ENCODE data around the gene NEMP2. TPM values are rescaled to one million over a fixed set of nuclear protein-coding genes. Genes with fewer than 3 reads are reported as not detected.

NEMP2 gene
- total RNA-seq, 1 donor from 2014 or later, result 9.8 TPM

- H3K27ac Mint-ChIP-seq (ENCODE audit: unreplicated experiment), result peak overlapping the region; percentile 71
- no peak for DNase-seq (ENCODE audit: low read depth, low spot score)
- no peak overlapping the region for H3K4me3 Mint-ChIP-seq
- no peaks in the 10 kb centered on the region for H3K9me3 Mint-ChIP-seq
- TF ChIP-seq CTCF (conservative IDR thresholded peaks at IDR 0.05), result no peak
- no peaks in the 10 kb centered on the region for H3K27me3 Mint-ChIP-seq (ENCODE audit: low read depth)
- no peaks in the 10 kb centered on the region for H3K36me3 Mint-ChIP-seq (ENCODE audit: low read depth)
- peaks cover 3% of the 10 kb centered on the region for H3K4me1 Mint-ChIP-seq
Observed at GRCh38 chr2:190507135-190507534, 27.4 kb downstream of the NEMP2 start.

GRCh38 chr2:190506666-190507065 lies 27.9 kb downstream of the NEMP2 start:
- no peak for DNase-seq (ENCODE audit: low read depth, low spot score)
- peaks cover 3% of the 10 kb centered on the region for H3K4me1 Mint-ChIP-seq
- TF ChIP-seq CTCF (conservative IDR thresholded peaks at IDR 0.05), result no peak
- no peaks in the 10 kb centered on the region for H3K36me3 Mint-ChIP-seq (ENCODE audit: low read depth)
- H3K27ac Mint-ChIP-seq (ENCODE audit: unreplicated experiment), result peak overlapping the region; percentile 21
- H3K9me3 Mint-ChIP-seq, result no peaks in the 10 kb centered on the region
- H3K4me3 Mint-ChIP-seq, result no peak overlapping the region
- no peaks in the 10 kb centered on the region for H3K27me3 Mint-ChIP-seq (ENCODE audit: low read depth)

- TF ChIP-seq CTCF (conservative IDR thresholded peaks at IDR 0.05), result no peak
- Mint-ChIP-seq H3K27ac (ENCODE audit: unreplicated experiment) (no peak overlapping the region), H3K4me1 (peaks cover 9% of the 10 kb centered on the region), H3K27me3 (ENCODE audit: low read depth) (no peaks in the 10 kb centered on the region), H3K9me3 (no peaks in the 10 kb centered on the region), H3K4me3 (no peak overlapping the region), H3K36me3 (ENCODE audit: low read depth) (no peaks in the 10 kb centered on the region)
- no peak for DNase-seq (ENCODE audit: low read depth, low spot score)
Observed at GRCh38 chr2:190505696-190506095, 28.8 kb downstream of the NEMP2 start.

- Mint-ChIP-seq H3K4me1 (peaks cover 9% of the 10 kb centered on the region), H3K27ac (ENCODE audit: unreplicated experiment) (no peak overlapping the region), H3K36me3 (ENCODE audit: low read depth) (no peaks in the 10 kb centered on the region), H3K4me3 (no peak overlapping the region), H3K9me3 (no peaks in the 10 kb centered on the region), H3K27me3 (ENCODE audit: low read depth) (no peaks in the 10 kb centered on the region)
- TF ChIP-seq CTCF (conservative IDR thresholded peaks at IDR 0.05), result no peak
- no peak for DNase-seq (ENCODE audit: low read depth, low spot score)
Observed at GRCh38 chr2:190504912-190505311, 29.6 kb downstream of the NEMP2 start.

- Mint-ChIP-seq H3K4me1 (peaks cover 9% of the 10 kb centered on the region), H3K36me3 (ENCODE audit: low read depth) (no peaks in the 10 kb centered on the region), H3K27me3 (ENCODE audit: low read depth) (no peaks in the 10 kb centered on the region), H3K27ac (ENCODE audit: unreplicated experiment) (no peak overlapping the region), H3K4me3 (no peak overlapping the region), H3K9me3 (no peaks in the 10 kb centered on the region)
- TF ChIP-seq CTCF (conservative IDR thresholded peaks at IDR 0.05), result no peak
- DNase-seq (ENCODE audit: low read depth, low spot score), result no peak
Observed at GRCh38 chr2:190503088-190503487, 31.4 kb downstream of the NEMP2 start.
